HG03135 (cell line): ENCODE results near the gene PPP6R3.

Experiments
- ATAC-seq: cut with Tn5 transposase; IDR thresholded peaks from one replicate; pipeline ENCODE4 v1.9.1; 2021; ENCODE audit warnings: mild to moderate bottlenecking, moderate library complexity; ENCODE audit not compliant: unreplicated experiment

Gene PPP6R3, protein sequence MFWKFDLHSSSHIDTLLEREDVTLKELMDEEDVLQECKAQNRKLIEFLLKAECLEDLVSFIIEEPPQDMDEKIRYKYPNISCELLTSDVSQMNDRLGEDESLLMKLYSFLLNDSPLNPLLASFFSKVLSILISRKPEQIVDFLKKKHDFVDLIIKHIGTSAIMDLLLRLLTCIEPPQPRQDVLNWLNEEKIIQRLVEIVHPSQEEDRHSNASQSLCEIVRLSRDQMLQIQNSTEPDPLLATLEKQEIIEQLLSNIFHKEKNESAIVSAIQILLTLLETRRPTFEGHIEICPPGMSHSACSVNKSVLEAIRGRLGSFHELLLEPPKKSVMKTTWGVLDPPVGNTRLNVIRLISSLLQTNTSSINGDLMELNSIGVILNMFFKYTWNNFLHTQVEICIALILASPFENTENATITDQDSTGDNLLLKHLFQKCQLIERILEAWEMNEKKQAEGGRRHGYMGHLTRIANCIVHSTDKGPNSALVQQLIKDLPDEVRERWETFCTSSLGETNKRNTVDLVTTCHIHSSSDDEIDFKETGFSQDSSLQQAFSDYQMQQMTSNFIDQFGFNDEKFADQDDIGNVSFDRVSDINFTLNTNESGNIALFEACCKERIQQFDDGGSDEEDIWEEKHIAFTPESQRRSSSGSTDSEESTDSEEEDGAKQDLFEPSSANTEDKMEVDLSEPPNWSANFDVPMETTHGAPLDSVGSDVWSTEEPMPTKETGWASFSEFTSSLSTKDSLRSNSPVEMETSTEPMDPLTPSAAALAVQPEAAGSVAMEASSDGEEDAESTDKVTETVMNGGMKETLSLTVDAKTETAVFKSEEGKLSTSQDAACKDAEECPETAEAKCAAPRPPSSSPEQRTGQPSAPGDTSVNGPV

DNA sequence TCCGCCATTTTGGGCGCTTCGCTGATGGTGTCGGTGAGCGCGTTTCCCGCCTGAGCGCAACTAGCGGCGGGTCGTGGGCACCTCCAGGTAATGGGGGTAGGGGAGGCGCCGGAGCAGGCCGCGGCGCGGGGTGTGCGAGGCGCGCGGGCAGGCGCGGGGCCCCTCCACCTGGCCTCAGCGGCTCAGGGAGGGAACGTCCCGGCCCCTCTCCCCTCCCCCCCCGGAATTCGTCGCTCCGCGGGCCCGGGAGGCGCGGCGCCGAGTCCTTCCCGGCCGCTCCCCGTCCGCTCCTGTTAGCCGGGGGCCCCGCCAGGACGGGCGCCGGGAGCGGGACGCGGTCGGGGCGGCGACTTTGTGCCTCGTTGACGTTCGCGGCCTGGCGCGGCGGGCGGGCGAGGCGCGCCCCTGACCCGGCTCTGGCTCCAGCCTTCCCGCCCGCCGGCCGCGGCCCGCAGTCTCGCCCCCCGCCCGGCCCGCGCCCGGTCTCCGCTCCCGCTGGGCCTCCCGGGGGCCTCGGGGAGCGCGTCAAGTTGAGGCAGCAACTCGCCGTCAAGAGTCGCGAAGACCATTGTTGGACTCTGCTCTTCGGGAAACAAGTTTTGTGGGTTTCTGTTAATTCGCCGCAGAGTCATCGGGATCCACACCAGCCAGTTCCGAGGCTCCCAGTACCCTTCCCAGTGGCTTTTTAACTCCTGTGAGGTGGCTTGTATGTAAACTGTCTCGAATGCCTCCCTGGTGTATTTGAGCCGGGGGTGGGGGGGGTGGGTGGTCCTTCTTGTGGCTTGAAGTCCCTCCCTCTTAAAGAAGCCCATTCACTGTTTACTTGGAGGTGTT, at the start of gene PPP6R3:
Gene PPP6R3, plus strand, starts transcription at position 12 of the 834 bp plus-strand sequence. CDS start 76,913 bp downstream, outside the sequence.
- ATAC-seq, result peak; percentile 39

DNA sequence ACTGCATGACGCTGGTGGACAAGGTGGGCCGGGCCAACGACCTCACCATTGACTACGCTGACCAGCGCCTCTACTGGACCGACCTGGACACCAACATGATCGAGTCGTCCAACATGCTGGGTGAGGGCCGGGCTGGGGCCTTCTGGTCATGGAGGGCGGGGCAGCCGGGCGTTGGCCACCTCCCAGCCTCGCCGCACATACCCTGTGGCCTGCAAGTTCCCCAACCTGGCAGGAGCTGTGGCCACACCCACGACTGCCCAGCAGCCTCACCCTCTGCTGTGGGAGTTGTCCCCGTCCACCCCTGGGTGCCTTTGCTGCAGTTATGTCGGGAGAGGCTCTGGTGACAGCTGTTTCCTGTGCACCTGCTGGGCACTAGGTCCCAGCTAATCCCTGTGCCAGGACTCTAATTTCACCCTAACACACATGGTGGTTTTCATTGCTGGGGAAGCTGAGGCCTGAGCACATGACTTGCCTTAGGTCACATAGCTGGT, 49.0 kb upstream of the PPP6R3 start:
- no peak for ATAC-seq

DNA sequence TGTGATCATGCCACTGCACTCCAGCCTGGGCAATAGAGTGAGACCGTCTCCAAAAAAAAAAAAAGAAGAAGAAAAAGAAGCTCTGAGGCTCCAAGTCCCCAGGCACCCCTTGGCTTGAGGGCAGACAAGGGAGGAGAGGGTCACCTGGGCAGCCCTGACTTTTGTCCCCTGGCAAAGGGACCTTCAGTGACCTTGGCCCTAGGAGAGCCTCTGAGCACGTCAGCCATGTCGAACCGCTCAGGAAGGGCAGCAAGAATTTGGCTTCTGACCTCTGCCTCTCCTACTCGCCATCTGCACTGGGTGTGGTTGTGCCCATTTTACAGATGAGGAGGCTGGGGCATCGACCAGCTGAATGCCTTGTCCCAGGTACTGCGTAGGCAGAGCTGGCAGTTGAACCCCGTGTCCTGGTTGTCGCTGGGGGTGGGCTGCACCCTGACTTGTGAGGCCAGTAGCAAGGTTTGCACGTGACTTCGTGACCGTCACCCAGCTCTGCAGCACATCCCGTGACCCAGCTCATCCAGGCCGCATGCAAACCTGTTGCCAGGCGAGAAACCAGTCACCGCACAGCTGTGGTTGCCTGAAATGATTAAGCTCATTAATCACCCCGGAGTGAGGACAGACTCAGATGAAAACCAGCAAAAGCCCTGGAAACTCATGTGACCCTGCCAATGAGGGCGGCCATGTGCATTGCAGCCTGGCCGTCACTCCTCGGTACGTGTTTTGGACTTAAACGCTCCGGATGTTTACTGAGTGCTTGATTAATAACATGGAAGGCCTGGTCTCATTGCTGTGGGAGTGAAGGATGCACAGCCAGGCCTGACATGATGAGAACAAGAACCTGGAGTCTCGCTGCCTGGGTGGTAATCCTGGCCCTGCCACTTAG, 47.7 kb upstream of the PPP6R3 start:
- no peak for ATAC-seq

DNA sequence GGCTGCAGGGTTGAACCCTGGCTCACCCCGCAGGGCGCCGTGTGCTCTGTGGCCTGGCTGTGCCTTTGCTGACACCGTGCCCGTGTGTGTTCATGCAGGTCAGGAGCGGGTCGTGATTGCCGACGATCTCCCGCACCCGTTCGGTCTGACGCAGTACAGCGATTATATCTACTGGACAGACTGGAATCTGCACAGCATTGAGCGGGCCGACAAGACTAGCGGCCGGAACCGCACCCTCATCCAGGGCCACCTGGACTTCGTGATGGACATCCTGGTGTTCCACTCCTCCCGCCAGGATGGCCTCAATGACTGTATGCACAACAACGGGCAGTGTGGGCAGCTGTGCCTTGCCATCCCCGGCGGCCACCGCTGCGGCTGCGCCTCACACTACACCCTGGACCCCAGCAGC, 47.0 kb upstream of the PPP6R3 start:
- ATAC-seq, result no peak

DNA sequence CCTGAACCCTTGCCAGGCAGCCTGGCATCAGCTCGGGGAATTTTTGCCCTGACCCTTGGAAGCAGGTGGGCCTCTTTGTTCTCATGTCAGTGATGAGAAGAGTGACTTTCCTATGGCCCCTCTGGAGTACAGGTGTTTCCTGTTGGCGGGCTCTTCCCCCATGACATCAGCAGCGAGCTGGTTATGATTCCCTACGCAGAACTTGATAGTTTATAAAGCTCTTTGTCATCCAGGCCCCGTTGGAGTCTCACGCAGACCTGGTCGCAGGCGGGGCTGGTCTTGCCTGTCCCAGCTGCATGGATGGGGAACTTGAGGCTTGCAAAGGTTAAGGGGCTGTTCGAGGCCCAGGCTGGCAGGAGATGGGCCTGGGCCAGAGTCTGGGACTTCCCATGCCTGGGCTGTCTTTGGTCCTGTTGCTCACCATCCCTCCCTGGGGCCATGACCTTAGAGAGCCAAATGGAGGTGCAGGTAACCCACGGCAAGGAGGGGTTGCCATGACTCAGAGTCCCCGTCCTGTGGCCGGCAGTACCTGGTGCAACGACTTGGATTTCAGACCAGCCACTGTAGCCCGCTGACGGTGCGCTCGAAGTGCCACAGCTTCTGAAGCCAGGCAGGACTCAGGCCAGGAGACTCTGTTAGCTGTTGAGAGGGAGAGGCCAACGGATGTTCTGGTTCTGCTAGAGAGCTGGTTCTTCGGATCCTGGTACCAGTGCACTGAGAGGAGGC, 45.9 kb upstream of the PPP6R3 start:
- no peak for ATAC-seq

DNA sequence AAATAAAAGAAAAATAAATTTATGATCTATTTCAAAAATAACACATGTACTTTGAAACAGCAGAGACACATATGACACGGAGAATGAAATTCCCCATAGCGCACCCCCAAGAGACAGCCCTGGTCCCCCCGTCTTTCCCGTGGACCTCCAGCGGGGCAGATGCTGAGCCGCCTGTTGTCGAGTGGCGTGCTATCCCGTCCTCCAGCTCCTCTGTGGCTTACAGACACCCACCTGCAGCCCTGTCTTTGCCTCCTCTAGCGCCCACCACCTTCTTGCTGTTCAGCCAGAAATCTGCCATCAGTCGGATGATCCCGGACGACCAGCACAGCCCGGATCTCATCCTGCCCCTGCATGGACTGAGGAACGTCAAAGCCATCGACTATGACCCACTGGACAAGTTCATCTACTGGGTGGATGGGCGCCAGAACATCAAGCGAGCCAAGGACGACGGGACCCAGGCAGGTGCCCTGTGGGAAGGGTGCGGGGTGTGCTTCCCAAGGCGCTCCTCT, 44.4 kb upstream of the PPP6R3 start:
- ATAC-seq, result no peak

DNA sequence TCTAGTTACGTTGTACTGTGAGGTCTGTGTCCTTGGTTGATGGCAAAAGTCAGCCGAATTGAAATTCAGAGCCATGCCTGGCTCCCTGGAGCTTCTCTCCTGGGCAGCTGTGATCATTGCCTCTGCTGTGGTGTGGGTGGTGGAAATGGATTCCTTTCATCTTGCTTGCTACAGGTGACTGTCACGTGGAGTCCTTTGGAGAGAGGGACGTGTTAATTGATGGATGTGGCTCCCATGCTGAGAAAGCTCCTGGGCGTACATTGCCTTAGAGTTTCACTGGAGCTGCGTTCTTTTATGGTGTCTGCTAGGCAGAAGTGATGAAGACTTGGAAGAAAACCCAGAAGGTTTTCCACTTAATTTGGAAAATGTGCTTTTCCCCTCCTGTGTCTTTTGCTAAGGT, 41.9 kb upstream of the PPP6R3 start:
- no peak for ATAC-seq

DNA sequence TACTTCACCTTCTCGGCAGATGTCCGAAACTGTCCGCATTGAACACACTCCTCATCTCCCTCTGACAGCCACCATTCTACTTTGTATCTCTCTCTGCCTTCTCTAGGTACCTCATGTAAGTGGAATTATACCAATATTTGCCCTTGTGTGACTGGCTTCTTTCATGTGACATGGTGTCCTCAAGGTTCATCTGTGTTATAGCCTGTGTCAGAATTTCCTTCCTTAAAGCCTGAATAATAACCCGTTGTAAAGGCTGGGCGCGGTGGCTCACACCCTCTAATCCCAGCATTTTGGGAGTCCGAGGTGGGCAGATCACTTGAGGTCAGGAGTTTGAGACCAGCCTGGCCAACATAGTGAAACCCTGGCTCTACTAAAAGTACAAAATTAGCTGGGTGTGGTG, 40.4 kb upstream of the PPP6R3 start:
- ATAC-seq, result no peak

DNA sequence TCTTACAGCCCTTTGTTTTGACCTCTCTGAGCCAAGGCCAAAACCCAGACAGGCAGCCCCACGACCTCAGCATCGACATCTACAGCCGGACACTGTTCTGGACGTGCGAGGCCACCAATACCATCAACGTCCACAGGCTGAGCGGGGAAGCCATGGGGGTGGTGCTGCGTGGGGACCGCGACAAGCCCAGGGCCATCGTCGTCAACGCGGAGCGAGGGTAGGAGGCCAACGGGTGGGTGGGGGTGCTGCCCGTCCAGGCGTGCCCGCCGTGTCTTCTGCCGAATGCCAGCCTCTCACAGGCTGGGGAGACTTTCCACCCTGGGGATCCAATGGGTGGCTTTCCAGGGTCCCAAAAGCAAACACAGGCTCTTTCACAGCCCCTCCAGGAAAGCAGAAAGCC, 37.1 kb upstream of the PPP6R3 start:
- no peak for ATAC-seq

DNA sequence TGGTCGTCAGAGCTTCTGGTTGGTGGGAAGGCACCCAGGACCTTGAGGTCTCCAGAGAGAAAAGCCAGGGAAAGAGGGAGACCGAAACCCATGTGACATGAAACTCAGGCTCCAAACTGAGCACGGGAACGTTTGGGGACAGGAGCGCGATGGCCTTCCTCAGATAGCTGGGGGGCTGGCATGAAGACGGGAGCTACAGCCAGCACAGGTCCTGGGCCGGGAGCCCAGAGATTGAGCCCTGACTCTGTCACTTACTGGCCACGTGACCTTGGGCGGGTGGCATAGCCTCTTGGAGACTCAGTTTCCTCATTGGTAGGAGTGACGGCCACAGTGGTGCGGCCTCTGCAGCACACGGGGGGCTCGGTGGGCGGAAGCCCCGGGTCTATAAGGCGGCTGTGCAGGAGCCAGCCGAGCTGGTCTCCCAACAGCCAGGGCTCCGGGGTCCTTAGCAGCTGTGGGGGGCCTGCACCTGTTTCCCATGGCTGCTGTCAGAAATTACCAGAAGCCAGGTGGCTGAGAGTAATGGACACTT, 36.4 kb upstream of the PPP6R3 start:
- ATAC-seq, result no peak

DNA sequence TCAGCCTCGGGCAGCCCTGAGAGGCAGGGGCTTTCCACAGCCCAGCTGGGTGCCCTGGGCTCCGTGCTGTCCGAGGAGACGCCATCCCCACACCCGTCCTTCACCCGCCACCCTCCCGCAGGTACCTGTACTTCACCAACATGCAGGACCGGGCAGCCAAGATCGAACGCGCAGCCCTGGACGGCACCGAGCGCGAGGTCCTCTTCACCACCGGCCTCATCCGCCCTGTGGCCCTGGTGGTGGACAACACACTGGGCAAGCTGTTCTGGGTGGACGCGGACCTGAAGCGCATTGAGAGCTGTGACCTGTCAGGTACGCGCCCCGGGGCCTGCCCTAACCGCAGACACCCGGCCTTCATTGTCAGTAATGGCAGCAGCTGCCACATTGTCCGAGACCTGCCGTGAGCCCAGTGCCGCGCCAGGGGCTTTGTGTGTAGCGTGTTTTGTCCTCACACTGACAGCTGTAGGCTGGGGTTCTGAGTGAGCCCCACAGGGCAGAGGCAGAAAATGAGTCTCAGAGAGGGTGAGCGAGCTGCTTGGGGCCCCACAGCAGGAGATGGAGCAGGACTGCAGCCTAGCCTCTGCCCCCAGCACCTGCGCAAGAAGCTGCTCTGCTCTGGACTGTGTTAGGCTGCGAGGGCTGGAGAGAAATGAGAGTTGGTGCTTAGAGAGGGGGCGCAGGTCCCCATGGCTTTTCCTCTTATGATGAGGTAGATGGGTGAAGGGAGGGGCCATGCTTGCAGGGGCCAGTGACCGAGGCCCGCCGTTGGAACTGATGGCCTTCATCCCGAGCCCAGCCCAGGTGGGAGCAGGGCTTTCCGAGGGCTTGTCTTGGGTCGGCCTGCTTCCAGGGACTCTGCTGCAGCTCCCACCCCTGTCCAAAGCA, 35.3 kb upstream of the PPP6R3 start:
- no peak for ATAC-seq

DNA sequence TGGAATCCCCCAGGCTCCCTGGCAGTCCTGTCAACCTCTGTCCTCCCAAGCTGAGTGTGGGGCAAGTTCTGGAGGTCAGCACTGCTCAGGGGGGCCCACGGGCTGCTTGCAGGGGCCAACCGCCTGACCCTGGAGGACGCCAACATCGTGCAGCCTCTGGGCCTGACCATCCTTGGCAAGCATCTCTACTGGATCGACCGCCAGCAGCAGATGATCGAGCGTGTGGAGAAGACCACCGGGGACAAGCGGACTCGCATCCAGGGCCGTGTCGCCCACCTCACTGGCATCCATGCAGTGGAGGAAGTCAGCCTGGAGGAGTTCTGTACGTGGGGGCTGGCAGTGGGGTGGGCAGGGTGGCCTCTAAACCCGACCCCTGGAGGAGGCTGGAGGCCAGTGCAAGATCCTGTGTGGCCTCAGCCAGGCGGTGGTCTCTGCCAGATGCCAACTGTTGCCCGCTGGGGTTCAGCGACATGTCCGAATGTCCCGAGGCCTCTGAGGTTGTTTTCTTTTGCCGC, 34.6 kb upstream of the PPP6R3 start:
- no peak for ATAC-seq

DNA sequence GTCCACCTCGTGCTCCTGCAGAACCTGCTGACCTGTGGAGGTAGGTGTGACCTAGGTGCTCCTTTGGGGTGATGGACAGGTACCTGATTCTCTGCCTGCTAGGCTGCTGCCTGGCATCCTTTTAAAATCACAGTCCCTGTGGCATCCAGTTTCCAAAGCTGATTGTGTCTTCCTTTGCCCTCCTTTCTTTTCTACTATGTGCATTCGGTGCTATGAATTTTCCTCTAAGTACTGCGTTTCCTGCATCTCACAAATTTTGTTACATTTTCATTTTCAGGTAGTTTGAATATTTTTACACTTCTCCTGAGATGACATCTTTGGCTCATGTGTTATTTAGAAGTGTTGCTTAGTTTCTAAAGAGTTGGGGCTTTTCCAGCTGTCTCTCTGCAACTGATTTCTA, 30.9 kb upstream of the PPP6R3 start:
- ATAC-seq, result no peak

DNA sequence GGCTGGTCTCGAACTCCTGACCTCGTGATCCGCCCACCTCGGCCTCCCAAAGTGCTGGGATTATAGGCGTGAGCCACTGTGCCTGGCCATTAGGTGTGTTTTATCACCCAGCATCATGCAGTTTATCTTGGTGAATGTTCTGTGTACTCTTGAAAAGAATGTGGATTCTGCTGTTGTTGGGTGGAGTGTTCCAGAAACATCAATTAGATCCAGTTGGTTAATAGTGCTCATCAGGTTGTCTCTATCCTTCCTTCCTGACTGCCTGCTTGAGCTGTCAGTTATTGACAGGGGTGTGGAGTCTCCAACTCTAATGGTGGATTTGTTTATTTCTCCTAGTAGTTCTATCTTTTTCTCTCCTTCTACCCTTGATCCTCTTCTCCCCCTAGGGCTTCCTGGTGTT, 30.2 kb upstream of the PPP6R3 start:
- no peak for ATAC-seq

DNA sequence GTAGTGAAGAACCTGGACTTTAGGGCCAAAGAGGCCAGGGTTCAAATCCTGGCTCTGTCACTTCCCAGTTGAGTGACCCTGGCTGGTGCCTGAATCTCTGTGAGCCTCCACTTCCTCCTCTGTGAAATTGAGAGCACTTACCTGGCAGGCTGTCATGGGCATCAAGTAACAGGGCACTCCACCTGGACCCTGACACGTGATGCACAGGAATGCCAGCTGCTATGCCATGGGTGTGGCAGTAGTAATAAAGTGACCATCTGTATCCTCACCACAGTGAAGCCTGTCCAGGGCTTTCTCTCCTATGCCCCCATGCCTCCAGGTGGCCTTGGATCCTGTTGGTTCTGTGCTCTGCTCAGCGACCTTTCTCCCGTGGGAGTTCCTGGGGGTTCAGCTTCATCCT, 29.8 kb upstream of the PPP6R3 start:
- ATAC-seq, result no peak

DNA sequence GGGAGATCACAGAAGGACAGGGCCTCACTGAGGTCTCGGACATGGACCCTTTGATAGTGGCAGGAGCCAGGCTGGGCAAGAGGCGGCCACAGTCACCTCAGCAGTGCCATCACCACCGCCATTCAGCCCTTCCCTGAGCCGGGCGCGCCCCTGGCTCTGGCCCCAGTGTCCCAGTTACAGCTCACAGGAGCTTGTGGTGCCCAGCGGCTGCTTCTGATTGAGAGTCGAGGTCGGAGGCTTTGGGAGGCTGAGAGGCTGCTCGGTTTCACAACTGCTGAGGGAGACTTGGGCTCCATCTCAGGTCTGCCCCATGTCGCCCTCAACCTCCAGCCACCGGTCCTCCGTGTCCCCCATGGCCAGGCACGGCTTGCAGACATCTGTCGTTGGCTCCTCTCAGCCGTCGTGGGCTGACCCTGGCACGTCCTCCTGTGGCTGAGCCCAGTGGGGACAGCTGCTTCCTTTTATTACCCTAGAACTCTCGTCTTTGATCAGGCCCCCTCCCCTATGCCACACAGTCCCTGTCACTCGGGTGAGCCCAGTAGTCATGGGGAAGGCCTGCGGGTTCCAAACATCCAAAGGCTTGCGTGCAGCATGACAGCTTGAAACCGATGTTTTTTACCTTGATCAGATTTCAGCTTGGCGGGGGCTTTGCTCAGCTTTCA, 28.4 kb upstream of the PPP6R3 start:
- ATAC-seq, result no peak

DNA sequence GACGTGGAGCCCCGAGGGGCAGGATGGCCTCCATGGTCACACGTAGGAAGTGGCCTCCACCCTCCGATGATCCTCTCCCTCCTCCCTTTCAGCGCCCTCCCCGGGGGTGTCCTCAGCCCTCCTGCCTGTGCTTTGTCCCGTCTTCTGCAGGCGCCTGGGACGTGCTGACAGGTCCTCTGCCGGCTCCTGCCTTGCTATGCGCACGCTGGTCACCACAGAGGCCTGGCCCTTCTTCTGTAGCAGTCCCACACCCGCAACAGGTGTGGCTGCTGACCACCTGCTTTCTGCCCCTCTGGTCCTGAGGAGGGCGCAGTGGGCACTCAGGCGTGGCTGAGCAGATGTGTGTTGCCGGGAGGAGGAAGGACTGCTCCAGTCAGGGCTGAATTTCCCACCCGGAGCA, 27.7 kb upstream of the PPP6R3 start:
- ATAC-seq, result no peak
